GDM1 (cell line): ENCODE data around the gene FAT4.

ENCODE experiments used
- DNase-seq: peaks from one replicate; lab custom pipeline; 2025; lab: John Stamatoyannopoulos, UW

FAT4 gene

GRCh38 chr4:125316791-125317524 is 2.2 kb downstream of the FAT4 start:
- no peak for DNase-seq

- no peak for DNase-seq
Observed at GRCh38 chr4:125317525-125317877, 2.7 kb downstream of the FAT4 start.

GRCh38 chr4:125319311-125319710 is 4.6 kb downstream of the FAT4 start:
- DNase-seq: no peak

GRCh38 chr4:125321709-125322365 is 7.1 kb downstream of the FAT4 start:
- DNase-seq: no peak

GRCh38 chr4:125322366-125322730 is 7.6 kb downstream of the FAT4 start:
- DNase-seq: no peak

GRCh38 chr4:125323654-125324053 is 8.9 kb downstream of the FAT4 start:
- DNase-seq: no peak

- no peak for DNase-seq
Observed at GRCh38 chr4:125325733-125326132, 11.0 kb downstream of the FAT4 start.

- DNase-seq: no peak
Observed at GRCh38 chr4:125331116-125331515, 16.4 kb downstream of the FAT4 start.

GRCh38 chr4:125334926-125335325 is 20.2 kb downstream of the FAT4 start:
- no peak for DNase-seq

GRCh38 chr4:125338814-125339213 is 24.1 kb downstream of the FAT4 start:
- DNase-seq: no peak

- no peak for DNase-seq
Observed at GRCh38 chr4:125344198-125344597, 29.4 kb downstream of the FAT4 start.

- no peak for DNase-seq
Observed at GRCh38 chr4:125346616-125347015, 31.9 kb downstream of the FAT4 start.

GRCh38 chr4:125350470-125351135 is 35.8 kb downstream of the FAT4 start:
- no peak for DNase-seq

GRCh38 chr4:125352521-125352920 is 37.8 kb downstream of the FAT4 start:
- no peak for DNase-seq

GRCh38 chr4:125353131-125353530 is 38.4 kb downstream of the FAT4 start:
- DNase-seq: no peak

- no peak for DNase-seq
Observed at GRCh38 chr4:125355791-125356190, 41.0 kb downstream of the FAT4 start.

GRCh38 chr4:125357675-125358074 is 42.9 kb downstream of the FAT4 start:
- DNase-seq: no peak

- no peak for DNase-seq
Observed at GRCh38 chr4:125358453-125358852, 43.7 kb downstream of the FAT4 start.

- DNase-seq: no peak
Observed at GRCh38 chr4:125359363-125359762, 44.6 kb downstream of the FAT4 start.

GRCh38 chr4:125359960-125360634 is 45.3 kb downstream of the FAT4 start:
- DNase-seq: no peak

GRCh38 chr4:125360727-125361126 is 46.0 kb downstream of the FAT4 start:
- no peak for DNase-seq
